Stomach (tissue), 4 donors: ENCODE data around the gene RNF151.

Source experiments
- POLR2A ChIP-seq, 4 donors: fragments of 450-650 bp; IDR thresholded peaks; one replicate each; pipeline ENCODE4 v1.6.1; 2016; ENCODE audit warnings: antibody characterized with exemption in 4 of 4, control low read depth in 2 of 4, mild to moderate bottlenecking in 1 of 4, moderate library complexity in 1 of 4
- TF ChIP-seq, protein P1 (sequence below), 7 experiments: fragments of 450-650 bp in 4 of 7; fragments of 200-600 bp in 3 of 7; sonication (generic) in 3 of 7; IDR thresholded peaks; one replicate each; pipeline ENCODE4 v1.5.1; 2016 to 2019; ENCODE audit warnings: antibody characterized with exemption in 7 of 7, control low read depth in 2 of 7, mild to moderate bottlenecking in 1 of 7

DNA sequence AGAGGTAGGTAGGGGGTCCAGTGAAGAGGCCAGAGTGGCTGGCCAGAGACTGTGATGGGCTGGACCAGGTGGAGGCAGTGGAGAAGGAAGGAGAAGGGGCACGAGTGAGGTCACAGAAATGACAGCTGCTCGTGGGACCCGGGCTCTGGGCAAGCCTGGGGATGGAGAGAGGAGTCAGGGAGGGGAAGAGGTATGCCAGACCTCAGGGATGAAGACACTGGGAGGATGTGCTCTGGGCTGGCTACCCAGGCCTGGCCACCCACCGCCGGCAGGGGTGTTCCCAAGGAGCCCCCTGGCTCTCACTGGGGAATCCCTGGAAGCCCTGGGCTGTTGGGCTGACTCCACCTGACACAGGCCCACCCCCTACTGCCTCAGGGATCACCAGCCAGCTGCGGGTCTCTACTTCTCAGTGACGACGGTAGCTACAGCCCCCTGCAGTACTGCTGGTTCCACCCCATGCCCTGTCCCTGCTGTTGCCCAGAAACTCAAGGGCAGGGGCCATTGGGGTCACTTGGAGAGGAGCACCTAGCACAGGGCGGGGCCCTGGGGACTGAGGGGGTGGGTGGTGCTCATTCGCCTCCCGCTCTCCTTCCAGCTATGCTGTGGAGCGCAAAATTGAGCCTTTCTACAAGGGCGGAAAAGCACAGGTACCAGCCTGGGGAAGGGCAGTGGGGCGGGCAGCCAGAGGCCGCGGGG, 7.0 kb downstream of the RNF151 start:
- TF ChIP-seq, protein P1, sequence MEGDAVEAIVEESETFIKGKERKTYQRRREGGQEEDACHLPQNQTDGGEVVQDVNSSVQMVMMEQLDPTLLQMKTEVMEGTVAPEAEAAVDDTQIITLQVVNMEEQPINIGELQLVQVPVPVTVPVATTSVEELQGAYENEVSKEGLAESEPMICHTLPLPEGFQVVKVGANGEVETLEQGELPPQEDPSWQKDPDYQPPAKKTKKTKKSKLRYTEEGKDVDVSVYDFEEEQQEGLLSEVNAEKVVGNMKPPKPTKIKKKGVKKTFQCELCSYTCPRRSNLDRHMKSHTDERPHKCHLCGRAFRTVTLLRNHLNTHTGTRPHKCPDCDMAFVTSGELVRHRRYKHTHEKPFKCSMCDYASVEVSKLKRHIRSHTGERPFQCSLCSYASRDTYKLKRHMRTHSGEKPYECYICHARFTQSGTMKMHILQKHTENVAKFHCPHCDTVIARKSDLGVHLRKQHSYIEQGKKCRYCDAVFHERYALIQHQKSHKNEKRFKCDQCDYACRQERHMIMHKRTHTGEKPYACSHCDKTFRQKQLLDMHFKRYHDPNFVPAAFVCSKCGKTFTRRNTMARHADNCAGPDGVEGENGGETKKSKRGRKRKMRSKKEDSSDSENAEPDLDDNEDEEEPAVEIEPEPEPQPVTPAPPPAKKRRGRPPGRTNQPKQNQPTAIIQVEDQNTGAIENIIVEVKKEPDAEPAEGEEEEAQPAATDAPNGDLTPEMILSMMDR (IDR thresholded peaks at IDR 0.05), result no peak
- no peak for TF ChIP-seq POLR2A (IDR thresholded peaks at IDR 0.05)
